Measurements from ENCODE around the gene CIROP. TPM values are rescaled to one million over a fixed set of nuclear protein-coding genes. Genes with fewer than 3 reads are reported as not detected.

CIROP gene
- total RNA-seq, 4 donors from 2014 or later: 0.38 TPM; not detected in 3

DNA sequence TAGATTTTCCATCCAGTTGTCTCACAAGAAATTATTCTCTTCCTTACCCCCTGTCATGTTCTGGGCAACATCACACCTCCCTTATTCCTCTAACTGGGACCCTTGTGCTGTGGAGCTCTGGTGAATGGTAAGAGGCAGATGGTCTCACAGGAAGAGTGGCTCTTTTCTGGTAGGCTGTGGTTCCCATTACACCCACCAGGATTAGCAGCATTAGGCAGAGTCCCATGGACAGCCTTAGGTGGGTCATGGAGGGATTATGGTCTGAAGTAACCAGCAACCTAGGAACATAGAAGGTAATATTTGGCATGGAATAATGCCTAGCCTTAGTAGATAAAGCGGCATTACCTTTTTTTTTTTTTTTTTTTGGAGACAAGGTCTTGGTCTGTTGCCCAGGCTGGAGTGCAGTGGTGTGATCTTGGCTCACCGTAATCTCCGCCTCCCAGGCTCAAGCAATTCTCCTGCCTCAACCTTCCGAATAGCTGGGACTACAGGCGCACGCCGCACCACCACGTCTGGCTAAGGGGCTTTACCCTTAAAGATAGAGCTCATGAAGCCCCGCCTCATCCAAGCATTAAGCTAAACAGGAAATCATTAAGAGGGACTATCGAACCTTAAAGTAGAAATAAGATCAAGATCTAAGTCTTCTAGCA lies 5.5 kb downstream of the CIROP start:
- intact Hi-C loops (cut with DNase I): no loop called here
- H3K9me3 ChIP-seq: no peaks in the 10 kb centered on the region
- 83 to 93% methylated on average over 5 to 7 of the region's 10 CpGs for WGBS, 2 donors
- peaks cover 0 to 21% (median 7%) of the 10 kb centered on the region in 3 donors for H3K36me3 ChIP-seq
- H3K4me3 ChIP-seq: no peak overlapping the region
- no peak overlapping the region for H3K27ac ChIP-seq
- H3K27me3 ChIP-seq: no peaks in the 10 kb centered on the region
- DNase-seq: no peak
- TF ChIP-seq POLR2A (IDR thresholded peaks at IDR 0.05) (no peak), CTCF (IDR thresholded peaks at IDR 0.05) (no peak)
- peaks cover 8 to 21% (median 10%) of the 10 kb centered on the region in 3 donors for H3K4me1 ChIP-seq

DNA sequence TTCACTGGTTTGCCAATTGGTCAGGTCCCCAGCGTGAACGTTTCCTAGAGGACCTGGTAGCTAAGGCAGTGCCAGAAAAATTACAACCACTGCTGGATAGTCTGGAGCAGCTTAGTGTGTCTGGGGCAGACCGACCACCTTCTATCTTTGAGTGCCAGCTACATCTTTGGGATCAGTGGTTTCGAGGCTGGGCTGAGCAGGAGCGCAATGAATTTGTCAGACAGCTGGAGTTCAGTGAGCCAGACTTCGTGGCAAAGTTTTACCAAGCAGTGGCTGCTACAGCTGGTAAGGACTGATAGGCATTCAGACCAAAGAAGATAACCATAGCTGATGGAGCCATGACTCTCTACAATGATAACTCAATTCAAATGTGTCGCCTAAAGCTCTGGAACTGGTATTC lies 7.0 kb downstream of the CIROP start:
- 88 to 90% methylated on average over 7 of the region's 7 CpGs for WGBS, 2 donors
- no peak for DNase-seq
- H3K27ac ChIP-seq: no peak overlapping the region

DNA sequence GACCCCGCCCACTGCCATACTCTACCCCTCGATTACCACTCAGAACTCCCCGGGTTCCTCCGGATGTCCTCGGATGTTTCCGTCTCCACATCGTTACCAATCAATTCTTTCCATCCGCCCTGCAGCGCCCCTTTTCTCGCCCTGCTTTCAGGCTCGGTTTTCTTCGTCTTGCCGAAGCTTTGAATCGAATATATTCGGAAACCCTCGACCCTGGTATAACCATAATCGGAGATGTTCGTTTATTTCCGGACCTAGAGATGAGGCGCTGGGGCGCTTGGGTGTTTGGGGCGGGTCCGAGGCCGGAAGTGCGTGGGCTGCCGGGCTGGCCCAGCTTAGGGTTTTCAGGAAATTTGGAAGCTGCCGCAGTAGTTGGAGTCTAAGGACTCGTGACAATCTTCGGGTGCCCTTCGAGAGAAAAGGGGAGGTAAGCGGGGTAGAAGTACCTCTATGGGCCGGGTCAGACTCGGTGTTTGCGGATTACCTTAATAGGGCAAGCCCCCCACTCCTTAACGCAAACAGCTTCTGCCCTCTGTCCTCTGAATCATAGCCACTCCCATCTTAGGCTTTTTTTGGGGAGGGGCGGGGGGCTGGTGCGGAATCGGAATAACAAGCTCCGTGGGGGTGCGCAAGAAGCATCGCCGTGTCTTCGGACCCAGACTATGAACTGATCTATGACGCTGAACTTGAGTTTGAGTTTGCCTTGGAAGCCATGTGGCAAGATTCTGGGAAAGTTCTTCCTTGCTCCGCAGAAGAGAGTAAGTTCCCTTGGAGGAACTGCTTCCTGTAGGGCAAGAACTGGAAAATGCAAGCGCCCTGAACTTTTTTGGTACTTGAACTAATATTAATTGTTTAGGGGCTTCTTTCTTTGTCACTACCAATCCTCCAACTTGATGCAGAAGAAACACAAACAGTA lies 9.3 kb downstream of the CIROP start, which contains the start of gene C14orf119:
Gene C14orf119 (plus strand): TSS at position 310 of the 913 bp plus-strand sequence. CDS start 2,154 bp downstream, outside the sequence.
- TF ChIP-seq POLR2A (IDR thresholded peaks at IDR 0.05) (peak in 3 of 4 donors; percentile 34 to 78 (median 73)), CTCF (IDR thresholded peaks at IDR 0.05) (no peak)
- H3K4me3 ChIP-seq: peak within 1 kb of the TSS; percentile 73 to 99 (median 85)
- peaks cover 16 to 54% (median 23%) of the 10 kb centered on the region in 3 donors for H3K4me1 ChIP-seq
- no peaks in the 10 kb centered on the region for H3K9me3 ChIP-seq
- H3K27me3 ChIP-seq: no peaks in the 10 kb centered on the region
- intact Hi-C loops (cut with DNase I): no loop called here
- no peak for DNase-seq
- peaks cover 3 to 50% (median 12%) of the 10 kb centered on the region in 3 donors for H3K36me3 ChIP-seq
- peak within 1 kb of the TSS; percentile 97 to 99 (median 98) for H3K27ac ChIP-seq
- WGBS, 2 donors: 0% methylated on average over 26 to 41 of the region's 46 CpGs

More for the DNA sequence above, 7.0 kb downstream of the CIROP start:
- no peaks in the 10 kb centered on the region for H3K9me3 ChIP-seq
- no peak for TF ChIP-seq CTCF (IDR thresholded peaks at IDR 0.05)
- no peak for TF ChIP-seq POLR2A (IDR thresholded peaks at IDR 0.05)
- no peak overlapping the region for H3K4me3 ChIP-seq
- H3K36me3 ChIP-seq: peaks cover 0 to 26% (median 7%) of the 10 kb centered on the region in 3 donors
- no peaks in the 10 kb centered on the region for H3K27me3 ChIP-seq
- intact Hi-C loops (cut with DNase I): no loop called here
- peaks cover 16 to 36% (median 22%) of the 10 kb centered on the region in 3 donors for H3K4me1 ChIP-seq

- 2% methylated on average over 31 to 32 of the region's 55 CpGs for WGBS, 2 donors
- Histone ChIP-seq H3K27me3 (no peaks in the 10 kb centered on the region), H3K36me3 (peaks cover 11 to 57% (median 19%) of the 10 kb centered on the region in 3 donors), H3K4me3 (peak within 1 kb of the TSS; percentile 73 to 99 (median 85)), H3K4me1 (peaks cover 16 to 59% (median 23%) of the 10 kb centered on the region in 3 donors), H3K27ac (peak within 1 kb of the TSS; percentile 97 to 99 (median 98)), H3K9me3 (no peaks in the 10 kb centered on the region)
- TF ChIP-seq POLR2A (IDR thresholded peaks at IDR 0.05): peak in 2 of 4 donors; percentile 40 to 80
- TF ChIP-seq CTCF (IDR thresholded peaks at IDR 0.05): no peak
- no peak for DNase-seq
- intact Hi-C loops (cut with DNase I): no loop called here
Observed at GRCh38 chr14:23094666-23095195, 10.1 kb downstream of the CIROP start, which contains the start of gene ACIN1. Gene ACIN1, minus strand, starts transcription at chr14:23095136. Its CDS starts 24 bp downstream, at chr14:23095112.
